GM19239 (cell line): ENCODE data around the gene GRHL1.
"Not testable (repeated sequence)": the region's sequence is repeated elsewhere in the genome, so short reads cannot be mapped to it uniquely, and the experiment has no call there.

Source experiments
- DNase-seq: peaks from one replicate; pipeline ENCODE4 v3.0.0; 2011; ENCODE audit warnings: low spot score; ENCODE audit not compliant: insufficient read length
- FAIRE-seq: peaks from 2 replicates; lab custom pipeline; 2011; peaks lifted over from hg19 to GRCh38; lab: Jason Lieb, UNC

GRHL1 gene, protein sequence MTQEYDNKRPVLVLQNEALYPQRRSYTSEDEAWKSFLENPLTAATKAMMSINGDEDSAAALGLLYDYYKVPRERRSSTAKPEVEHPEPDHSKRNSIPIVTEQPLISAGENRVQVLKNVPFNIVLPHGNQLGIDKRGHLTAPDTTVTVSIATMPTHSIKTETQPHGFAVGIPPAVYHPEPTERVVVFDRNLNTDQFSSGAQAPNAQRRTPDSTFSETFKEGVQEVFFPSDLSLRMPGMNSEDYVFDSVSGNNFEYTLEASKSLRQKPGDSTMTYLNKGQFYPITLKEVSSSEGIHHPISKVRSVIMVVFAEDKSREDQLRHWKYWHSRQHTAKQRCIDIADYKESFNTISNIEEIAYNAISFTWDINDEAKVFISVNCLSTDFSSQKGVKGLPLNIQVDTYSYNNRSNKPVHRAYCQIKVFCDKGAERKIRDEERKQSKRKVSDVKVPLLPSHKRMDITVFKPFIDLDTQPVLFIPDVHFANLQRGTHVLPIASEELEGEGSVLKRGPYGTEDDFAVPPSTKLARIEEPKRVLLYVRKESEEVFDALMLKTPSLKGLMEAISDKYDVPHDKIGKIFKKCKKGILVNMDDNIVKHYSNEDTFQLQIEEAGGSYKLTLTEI

DNA sequence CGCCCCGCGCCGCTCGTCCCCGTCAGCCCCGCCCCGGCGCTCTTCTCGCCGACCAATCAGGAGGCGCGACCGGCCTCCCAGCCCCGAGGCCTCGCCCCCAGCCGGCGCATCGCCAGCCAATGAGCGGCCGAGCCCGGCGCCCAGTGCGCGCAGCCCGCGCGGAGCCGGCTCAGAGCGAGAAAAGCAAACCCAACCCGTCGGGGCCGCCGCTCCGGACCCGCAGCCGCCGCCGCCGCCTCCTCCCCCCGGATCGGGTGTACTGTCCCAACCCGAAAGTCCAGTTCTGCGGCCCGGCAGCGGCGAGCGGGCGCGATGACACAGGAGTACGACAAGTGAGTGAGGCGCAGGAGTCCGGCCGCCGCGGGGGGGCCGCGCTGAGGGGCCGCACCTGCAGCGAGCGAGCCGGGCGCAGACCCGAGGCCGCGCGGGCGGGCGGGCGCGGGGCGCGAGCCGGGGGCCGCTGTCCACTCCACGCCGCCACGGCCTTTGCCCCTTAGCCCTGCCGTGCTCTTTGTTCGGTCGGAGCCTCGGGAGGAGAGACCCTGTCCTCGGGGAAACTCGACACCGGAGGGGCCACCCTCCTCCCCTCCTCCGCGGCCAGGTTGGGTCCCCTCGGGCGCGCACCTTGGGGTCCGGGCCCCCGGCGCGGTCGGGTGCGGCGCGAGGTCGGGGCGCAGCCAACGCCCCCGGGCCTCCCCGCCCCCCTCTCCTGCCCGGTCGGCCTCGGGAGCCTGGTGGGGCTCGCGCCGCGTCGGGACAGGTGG, at the start of gene GRHL1:
Gene GRHL1 (plus strand): TSS at position 172 of the 764 bp plus-strand sequence. CDS start 141 bp downstream, at position 313.
- peak; percentile 100 for DNase-seq
- FAIRE-seq, result peak; percentile 51

GRCh38 chr2:9905413-9905812, 46.1 kb upstream of the GRHL1 start:
- FAIRE-seq, result no peak

GRCh38 chr2:9907402-9907801, 44.1 kb upstream of the GRHL1 start:
- DNase-seq (no peak), FAIRE-seq (no peak)

More at GRCh38 chr2:9905413-9905812, 46.1 kb upstream of the GRHL1 start:
- DNase-seq, result no peak

- DNase-seq (no peak), FAIRE-seq (no peak)
Observed at GRCh38 chr2:9908639-9909038, 42.9 kb upstream of the GRHL1 start.

DNA sequence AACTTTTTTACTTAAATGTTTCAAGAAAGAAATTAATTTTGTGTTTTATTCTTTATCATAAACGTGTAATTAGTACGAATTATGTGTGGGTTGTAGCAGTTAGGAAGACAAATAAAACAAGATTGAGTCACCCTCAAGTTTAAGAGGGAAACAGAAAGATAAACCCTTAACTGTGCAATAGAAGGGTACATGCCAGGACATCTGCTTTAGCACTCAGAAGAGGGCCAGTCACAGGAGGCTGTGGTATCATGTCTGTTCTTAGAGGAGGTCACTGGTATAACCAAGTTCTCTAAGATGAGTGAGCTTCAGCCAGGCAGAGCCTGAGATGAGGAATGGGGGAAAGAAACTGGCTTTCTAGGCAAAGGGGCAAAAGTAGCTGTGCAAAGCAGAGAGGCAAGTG, 42.4 kb upstream of the GRHL1 start:
- no peak for FAIRE-seq

DNA sequence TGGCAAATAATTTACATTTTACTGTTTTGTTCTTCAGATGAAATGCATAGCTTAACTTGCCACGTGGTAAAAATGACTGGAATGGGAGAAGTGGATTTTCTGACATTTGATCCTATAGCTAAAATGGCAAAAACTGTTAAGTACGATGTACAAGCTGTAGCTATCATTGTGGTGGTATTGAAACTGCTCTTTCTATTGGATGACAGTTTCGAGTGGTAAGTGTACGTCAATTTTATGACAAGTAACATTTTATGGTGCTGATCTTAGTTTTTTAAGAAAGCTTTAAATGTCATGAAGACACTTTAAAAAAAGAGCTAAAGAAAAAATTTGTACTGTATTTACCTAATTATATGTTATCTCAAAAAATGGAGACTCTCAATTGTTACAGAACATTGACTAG, 40.8 kb upstream of the GRHL1 start:
- FAIRE-seq (no peak), DNase-seq (no peak)

More for the DNA sequence above, 42.4 kb upstream of the GRHL1 start:
- DNase-seq, result no peak

DNA sequence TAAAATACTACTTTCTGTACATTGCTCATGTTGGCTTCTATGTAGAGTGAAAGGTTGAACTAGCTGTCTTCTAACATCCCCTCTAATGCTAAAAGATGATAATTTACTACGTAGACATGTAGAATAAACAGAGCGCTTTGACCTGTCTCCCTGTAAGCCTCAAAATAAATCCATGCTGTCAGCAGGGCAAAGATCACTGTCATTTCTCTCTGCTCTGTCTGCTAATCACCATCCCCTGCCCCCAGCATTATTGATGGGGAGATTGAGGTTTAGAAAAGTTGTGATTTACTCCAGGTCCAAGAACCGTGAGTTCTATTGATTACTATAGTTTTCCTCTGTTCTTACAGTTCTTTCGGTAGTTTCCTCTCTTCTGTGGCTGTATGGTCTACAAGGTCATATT, 39.0 kb upstream of the GRHL1 start:
- FAIRE-seq (no peak), DNase-seq (no peak)

- DNase-seq, result peak; percentile 36
- FAIRE-seq, result peak; percentile 88
Observed at GRCh38 chr2:9914384-9915065, 37.0 kb upstream of the GRHL1 start.

DNA sequence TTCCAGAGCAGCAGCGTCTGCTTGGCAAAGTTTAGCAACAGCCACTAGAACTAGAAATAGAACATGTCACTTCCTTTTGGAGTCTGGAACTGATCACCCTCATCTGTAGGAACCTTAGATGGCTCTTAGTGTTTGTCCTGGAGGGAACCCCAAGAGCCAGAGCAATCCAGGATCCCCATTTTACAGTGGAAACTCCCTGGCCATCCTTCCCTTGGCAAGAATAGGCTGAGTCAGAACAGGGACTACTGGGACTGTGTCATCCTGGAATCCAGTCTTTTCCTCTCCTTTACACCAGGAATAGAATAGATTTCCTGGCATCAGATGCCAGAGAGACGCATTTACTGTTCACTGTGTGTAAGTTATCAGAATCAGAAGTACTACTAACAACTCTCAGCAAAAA, 33.2 kb upstream of the GRHL1 start:
- DNase-seq (no peak), FAIRE-seq (no peak)

DNA sequence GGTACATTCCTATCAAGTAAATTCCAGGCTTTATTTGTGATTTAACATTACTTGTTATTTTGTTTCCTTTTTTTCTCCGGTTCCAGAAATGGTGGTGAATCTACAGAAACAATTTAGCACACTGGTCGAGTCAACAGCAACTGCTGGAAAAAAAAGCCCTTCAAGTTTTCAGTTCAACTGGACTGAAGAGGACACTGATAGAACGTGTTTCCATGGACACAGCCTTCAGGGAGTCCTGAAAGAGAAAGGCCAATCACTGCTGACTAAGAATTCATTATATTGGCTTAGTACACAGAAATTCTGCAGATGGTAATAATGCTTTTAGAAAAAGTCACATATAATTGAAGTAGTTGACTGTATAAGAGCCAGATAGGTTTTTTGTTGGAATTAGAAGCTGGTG, 32.0 kb upstream of the GRHL1 start:
- FAIRE-seq (no peak), DNase-seq (no peak)

- not testable (repeated sequence) for FAIRE-seq
Observed at GRCh38 chr2:9927020-9927419, 24.5 kb upstream of the GRHL1 start.

GRCh38 chr2:9937258-9937657, 14.2 kb upstream of the GRHL1 start:
- FAIRE-seq, result no peak
- no peak for DNase-seq

More at GRCh38 chr2:9927020-9927419, 24.5 kb upstream of the GRHL1 start:
- not testable (repeated sequence) for DNase-seq

- FAIRE-seq (no peak), DNase-seq (no peak)
Observed at GRCh38 chr2:9937968-9938367, 13.5 kb upstream of the GRHL1 start.

DNA sequence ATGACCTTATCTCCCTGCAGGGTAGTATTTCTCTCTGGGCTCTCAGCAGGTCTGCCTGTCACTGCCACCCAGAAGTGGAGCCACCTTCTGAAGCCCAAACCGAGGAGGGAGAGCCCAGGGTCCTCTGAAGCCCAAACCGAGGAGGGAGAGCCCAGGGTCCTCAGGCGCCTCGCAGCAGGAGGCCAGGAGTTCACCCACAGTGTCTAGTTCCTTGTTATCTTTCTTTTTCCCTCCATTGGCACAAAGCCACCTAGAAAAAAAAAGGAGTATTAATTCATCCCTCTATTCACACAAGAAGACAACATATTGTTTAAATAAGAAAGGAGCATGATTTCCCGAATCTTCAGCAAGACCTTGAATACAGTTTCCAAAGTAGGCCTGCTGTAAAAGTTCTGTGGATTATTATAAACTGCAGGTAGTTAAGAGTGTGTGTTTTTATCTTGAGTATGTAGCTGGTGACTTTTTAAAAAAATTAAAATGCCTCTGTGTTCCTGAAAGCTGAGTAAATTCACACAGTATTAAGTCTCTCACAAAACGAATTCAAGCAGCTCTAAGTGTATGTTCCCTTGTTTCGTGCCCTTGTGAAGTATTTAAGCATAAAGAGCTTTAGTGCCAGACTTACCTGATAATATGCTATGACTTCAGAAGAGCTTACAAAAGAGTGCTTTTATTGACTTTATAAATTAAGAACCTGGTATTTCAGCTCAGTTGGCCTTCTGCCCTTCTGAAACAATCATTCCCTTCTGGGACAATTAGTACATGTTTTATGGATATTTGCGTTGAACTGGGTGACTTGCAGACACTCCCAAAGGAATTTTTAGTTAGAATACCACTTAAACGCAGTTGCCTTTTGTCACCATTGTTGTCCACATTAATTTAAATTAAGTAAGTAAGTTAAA, 11.7 kb upstream of the GRHL1 start:
- FAIRE-seq (no peak), DNase-seq (no peak)

- DNase-seq (no peak), FAIRE-seq (no peak)
Observed at GRCh38 chr2:9941196-9941995, 10.1 kb upstream of the GRHL1 start.

GRCh38 chr2:9941996-9942390, 9.5 kb upstream of the GRHL1 start:
- no peak for FAIRE-seq

DNA sequence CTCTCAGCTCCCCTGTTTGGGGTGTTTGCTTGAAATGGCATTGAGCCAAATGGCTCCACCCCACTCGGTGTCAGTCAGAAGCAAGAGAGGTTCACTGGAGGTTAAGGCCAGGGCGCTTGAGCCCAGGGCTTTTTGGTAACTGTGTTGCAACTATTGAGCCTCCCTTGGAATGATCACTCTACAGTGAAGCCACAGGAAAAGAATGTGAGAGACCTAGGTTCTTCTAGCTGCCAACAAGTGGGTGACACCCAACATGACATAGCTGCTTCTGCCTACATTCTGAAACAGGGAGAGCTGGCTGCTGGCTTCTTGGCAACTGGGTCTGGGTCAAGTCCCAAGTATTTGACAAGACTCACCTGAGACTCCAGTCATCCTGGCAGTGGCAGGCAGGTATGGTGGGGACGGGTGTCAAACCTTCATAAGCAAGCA, 7.1 kb upstream of the GRHL1 start:
- DNase-seq (no peak), FAIRE-seq (no peak)

More at GRCh38 chr2:9941996-9942390, 9.5 kb upstream of the GRHL1 start:
- DNase-seq, result no peak

- no peak for DNase-seq
- FAIRE-seq, result no peak
Observed at GRCh38 chr2:9945596-9945995, 5.9 kb upstream of the GRHL1 start.
